ENCODE results near the gene HOTAIR. TPM values are rescaled to one million over a fixed set of nuclear protein-coding genes. Genes with fewer than 3 reads are reported as not detected.

The HOTAIR gene
- total RNA-seq, 1 donor from 2014 or later = not detected

DNA sequence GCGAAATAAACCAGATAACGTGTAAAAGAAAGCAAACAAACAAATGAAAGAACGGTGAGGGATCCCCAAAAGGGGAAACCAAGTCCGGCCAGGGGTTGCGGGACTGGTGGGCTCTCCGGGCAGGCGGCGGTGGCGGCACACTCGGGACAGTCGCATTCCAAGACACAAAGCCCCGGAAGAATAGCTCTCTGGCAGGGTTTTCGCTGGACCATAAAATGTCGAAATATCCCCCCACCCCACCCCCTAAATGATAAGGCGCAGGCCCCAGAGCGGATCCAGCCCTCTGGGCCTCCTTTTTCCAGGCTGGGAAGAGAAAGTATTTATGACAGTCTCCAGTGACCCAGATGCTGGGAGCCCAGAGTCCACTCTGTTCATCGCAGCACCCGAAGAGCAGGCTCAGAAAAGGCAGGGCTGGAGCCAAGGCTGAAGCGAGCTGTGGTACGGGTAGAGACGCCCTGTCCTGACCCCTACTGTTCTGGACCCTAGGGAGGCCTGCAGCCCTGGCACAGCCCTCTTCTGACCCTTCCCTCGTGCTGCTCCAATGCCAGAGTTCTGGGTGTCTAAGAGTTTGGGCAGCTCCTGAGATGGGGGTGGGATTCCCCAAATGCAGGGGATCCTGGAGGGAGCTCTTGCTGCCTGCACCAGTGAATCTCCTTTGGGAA lies 31.9 kb upstream of the HOTAIR start:
- peaks cover 93% of the 10 kb centered on the region for H3K27me3 Mint-ChIP-seq
- no peaks in the 10 kb centered on the region for H3K36me3 Mint-ChIP-seq (ENCODE audit: low read depth)
- intact Hi-C loops (cut with micrococcal nuclease) = loop anchor here (1.0 to 10.0 kb wide), 5 partner anchors 11 to 358 kb away; partner anchors contain the start of gene GPR84
- no peak for DNase-seq
- H3K9me3 Mint-ChIP-seq = no peaks in the 10 kb centered on the region
- no peak overlapping the region for H3K27ac Mint-ChIP-seq
- H3K4me3 Mint-ChIP-seq = peak overlapping the region; percentile 85
- H3K4me1 Mint-ChIP-seq = peaks cover 33% of the 10 kb centered on the region

- H3K27ac Mint-ChIP-seq = peak overlapping the region; percentile 20
- H3K9me3 Mint-ChIP-seq = no peaks in the 10 kb centered on the region
- H3K4me3 Mint-ChIP-seq = peak overlapping the region; percentile 85
- peaks cover 28% of the 10 kb centered on the region for H3K4me1 Mint-ChIP-seq
- H3K36me3 Mint-ChIP-seq (ENCODE audit: low read depth) = no peaks in the 10 kb centered on the region
- peaks cover 93% of the 10 kb centered on the region for H3K27me3 Mint-ChIP-seq
- DNase-seq = peak; percentile 95
- intact Hi-C loops (cut with micrococcal nuclease) = loop anchor here (1.0 to 10.0 kb wide), 5 partner anchors 11 to 359 kb away; partner anchors contain the start of gene GPR84
Observed at GRCh38 chr12:54005853-54006558, 31.3 kb upstream of the HOTAIR start.

DNA sequence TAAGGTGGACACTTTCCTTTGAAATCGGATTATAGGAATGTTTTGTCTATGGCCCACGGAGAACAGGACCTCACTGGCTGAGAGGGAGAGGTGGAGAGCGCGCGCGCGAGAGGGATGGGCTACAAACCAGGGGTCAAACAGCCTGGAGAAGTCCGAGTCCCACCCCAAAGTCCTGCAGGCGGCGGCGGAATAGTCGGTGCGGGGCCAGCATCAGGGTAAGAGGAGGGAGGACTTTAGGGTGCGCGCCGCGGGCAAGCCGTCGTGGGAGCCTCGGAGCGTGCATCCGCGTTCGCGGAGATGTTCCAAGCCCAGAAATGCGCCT lies 30.7 kb upstream of the HOTAIR start:
- H3K4me3 Mint-ChIP-seq = no peak overlapping the region
- H3K27ac Mint-ChIP-seq = peak overlapping the region; percentile 20
- peaks cover 95% of the 10 kb centered on the region for H3K27me3 Mint-ChIP-seq
- no peaks in the 10 kb centered on the region for H3K9me3 Mint-ChIP-seq
- DNase-seq = no peak
- H3K36me3 Mint-ChIP-seq (ENCODE audit: low read depth) = no peaks in the 10 kb centered on the region
- intact Hi-C loops (cut with micrococcal nuclease) = loop anchor here (10.0 kb wide), 1 partner anchor 359 kb away; the partner anchor contains the start of gene GPR84
- H3K4me1 Mint-ChIP-seq = peaks cover 28% of the 10 kb centered on the region

DNA sequence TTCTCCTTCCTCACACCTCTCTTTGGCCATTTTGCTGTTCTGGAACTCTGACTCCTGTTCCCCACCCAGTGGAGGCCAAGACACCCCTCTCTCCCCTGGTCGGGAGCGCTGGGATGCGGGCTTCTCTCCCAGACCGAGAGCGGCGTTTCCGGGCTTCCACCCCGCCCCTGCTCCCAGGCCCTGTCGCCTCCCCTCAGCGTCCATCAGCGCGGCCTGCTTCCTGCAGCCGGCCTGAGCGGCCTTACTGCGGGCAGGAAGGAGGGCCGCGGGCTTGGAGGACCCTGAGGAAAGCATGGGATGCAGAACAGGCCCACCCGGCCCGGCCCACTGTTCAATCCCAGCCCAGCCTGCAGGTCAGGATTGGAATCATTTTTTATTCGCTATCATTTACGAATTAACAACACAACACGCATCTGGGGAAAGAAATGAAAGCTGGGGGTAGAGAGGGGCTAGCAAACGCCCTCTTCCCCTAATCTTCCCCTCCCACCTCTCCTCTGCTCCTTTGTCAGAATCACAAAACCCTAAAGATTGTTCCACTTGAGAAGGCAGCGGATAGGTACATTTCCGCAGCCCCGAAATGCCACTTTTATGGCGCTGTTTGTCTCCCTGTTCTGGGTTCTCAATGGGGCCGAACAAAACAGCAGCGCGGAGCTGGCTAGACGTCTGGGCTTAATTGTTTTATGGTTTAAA lies 30.2 kb upstream of the HOTAIR start:
- no peak for DNase-seq
- Mint-ChIP-seq H3K36me3 (ENCODE audit: low read depth) (no peaks in the 10 kb centered on the region), H3K4me3 (no peak overlapping the region), H3K9me3 (no peaks in the 10 kb centered on the region), H3K4me1 (peaks cover 28% of the 10 kb centered on the region), H3K27me3 (peaks cover 93% of the 10 kb centered on the region), H3K27ac (no peak overlapping the region)
- intact Hi-C loops (cut with micrococcal nuclease) = loop anchor here (10.0 kb wide), 1 partner anchor 360 kb away; the partner anchor contains the start of gene GPR84

DNA sequence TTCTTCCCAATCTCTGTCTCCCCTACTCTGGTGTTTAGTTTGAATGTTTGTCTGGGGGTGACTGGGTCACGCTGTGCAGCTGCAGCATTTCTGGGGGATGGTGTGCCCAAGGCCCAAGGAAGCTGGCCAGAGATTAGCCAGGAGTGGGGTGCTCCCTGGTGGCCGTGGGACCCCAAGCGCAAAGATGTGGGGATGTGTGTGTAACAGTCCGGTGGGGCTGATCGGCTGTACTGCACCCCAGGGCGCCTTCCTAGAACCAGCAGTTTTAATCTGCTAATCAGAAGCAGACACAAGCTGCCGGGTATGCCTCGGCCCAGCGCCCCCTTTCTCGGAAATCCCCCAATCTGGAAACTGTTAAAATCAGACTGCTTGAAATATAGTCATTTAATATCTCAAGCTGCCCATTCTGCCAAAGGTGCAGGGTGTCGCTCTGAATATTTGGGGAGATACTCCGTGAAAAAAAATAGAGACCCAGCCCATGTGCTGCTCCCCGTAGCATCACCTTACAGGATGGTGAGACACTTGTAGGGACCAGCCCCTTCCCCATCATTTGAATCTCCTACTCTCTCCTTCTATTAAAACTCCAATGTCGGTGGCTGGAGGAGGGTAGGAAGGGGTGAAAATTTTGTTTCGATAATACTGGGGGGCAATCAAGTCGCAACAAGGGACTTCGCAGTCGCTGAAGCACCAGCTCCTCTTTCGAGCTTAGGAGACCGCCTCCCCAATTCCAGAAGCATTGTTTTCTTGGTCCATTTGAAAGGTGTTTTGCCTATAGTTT lies 29.5 kb upstream of the HOTAIR start:
- no peak overlapping the region for H3K27ac Mint-ChIP-seq
- peaks cover 93% of the 10 kb centered on the region for H3K27me3 Mint-ChIP-seq
- H3K4me1 Mint-ChIP-seq = peaks cover 23% of the 10 kb centered on the region
- no peaks in the 10 kb centered on the region for H3K36me3 Mint-ChIP-seq (ENCODE audit: low read depth)
- intact Hi-C loops (cut with micrococcal nuclease) = loop anchor here (10.0 kb wide), 1 partner anchor 361 kb away; the partner anchor contains the start of gene GPR84
- DNase-seq = no peak
- no peaks in the 10 kb centered on the region for H3K9me3 Mint-ChIP-seq
- H3K4me3 Mint-ChIP-seq = no peak overlapping the region

DNA sequence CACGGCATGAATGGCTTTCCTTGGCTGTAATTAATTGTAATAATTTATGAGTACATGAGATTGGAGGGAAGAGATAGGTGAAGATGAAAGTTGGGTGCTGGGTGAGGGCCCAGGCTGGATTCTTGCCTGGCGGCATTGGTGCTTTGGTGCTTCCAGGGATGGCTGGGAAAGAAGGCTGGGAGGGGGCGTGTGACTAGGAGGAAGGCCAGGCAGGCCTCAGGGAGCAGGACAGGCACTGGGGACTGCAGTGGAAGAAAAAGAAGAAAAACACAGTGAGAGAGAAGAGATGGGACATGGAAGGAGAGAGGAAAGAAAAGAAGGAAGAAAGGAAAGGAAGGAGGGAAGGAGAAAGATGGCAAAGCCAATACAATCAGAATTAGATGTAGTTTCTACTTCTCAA lies 28.9 kb upstream of the HOTAIR start:
- Mint-ChIP-seq H3K27ac (no peak overlapping the region), H3K27me3 (peaks cover 96% of the 10 kb centered on the region), H3K4me1 (peaks cover 22% of the 10 kb centered on the region), H3K36me3 (ENCODE audit: low read depth) (no peaks in the 10 kb centered on the region), H3K9me3 (no peaks in the 10 kb centered on the region), H3K4me3 (no peak overlapping the region)
- DNase-seq = no peak
- intact Hi-C loops (cut with micrococcal nuclease) = loop anchor here (10.0 kb wide), 1 partner anchor 361 kb away; the partner anchor contains the start of gene GPR84

- Mint-ChIP-seq H3K4me1 (peaks cover 22% of the 10 kb centered on the region), H3K4me3 (no peak overlapping the region), H3K9me3 (no peaks in the 10 kb centered on the region), H3K27me3 (peaks cover 96% of the 10 kb centered on the region), H3K36me3 (ENCODE audit: low read depth) (no peaks in the 10 kb centered on the region), H3K27ac (no peak overlapping the region)
- no peak for DNase-seq
- intact Hi-C loops (cut with micrococcal nuclease) = loop anchor here (10.0 kb wide), 1 partner anchor 362 kb away; the partner anchor contains the start of gene GPR84
Observed at GRCh38 chr12:54002915-54003389, 28.2 kb upstream of the HOTAIR start.

DNA sequence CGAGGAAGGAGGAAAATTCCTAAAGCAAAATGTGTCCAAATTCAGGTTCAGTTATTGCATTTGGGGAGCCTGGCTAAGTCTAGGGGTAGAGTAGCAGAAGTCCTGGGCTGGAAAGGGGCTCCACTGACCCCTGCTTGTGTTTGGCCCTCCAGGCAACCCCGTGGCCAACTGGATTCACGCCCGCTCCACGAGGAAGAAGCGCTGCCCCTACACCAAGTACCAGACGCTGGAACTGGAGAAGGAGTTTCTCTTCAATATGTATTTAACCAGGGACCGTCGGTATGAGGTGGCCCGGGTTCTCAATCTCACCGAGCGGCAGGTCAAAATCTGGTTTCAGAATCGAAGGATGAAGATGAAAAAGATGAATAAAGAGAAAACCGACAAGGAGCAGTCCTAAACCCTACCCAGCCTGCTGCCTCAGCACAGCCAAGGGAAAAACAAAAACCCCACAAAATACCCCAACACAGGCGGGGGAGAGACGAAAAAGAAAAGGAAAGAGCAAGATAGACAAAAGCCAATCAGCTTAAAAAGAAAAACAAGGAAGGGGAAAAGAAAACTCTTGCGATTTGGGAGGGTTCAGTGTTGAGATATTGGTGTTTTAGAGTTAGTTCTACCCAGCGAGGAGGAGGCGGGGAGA lies 27.6 kb upstream of the HOTAIR start:
- Mint-ChIP-seq H3K9me3 (no peaks in the 10 kb centered on the region), H3K4me3 (no peak overlapping the region), H3K4me1 (peaks cover 24% of the 10 kb centered on the region), H3K27ac (no peak overlapping the region), H3K27me3 (peaks cover 97% of the 10 kb centered on the region), H3K36me3 (ENCODE audit: low read depth) (no peaks in the 10 kb centered on the region)
- DNase-seq = no peak
- intact Hi-C loops (cut with micrococcal nuclease) = loop anchor here (10.0 kb wide), 1 partner anchor 362 kb away; the partner anchor contains the start of gene GPR84

DNA sequence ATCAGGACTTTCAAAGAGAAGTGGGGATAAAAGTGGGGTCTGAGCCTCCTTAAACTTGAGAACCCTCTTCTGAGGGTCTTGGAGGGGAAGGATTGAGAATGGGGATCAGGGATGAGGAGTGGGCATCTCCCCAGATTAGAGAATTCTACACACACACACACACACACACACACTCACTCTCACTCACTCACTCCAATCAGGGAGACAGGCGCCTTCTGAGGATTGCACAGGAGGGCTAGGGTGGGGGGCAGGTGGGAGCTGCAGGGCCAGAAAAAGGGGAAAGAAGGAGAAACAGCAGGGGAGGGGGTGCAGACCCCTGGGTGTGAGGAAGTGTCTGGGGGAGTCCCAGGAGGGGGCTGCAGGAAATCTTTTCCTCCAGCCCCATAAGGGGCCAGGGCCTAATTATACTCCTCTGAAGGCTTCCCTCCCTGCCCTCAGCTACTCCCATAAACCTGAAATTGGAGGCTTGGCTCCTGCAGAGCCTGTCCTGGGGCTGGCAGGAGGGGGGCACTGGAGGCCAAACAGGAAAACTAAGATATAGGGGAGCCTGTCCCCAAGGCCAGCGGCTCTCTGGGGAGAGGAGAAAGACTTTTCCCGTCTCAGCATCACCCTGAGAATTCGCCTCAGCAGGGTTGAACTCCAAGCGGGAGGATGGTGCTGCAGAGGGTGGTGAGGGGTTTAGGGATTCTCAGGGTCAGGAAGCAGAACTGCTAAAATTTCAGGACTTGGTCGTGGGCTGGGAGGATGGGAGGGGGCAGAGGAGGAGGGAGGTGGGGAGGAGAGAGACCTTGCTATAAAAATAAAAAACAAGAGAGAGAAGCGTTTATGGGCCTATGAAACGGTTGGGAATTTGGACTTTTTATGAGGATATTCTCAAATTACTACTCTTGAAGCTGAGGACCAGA lies 26.8 kb upstream of the HOTAIR start:
- Mint-ChIP-seq H3K9me3 (no peaks in the 10 kb centered on the region), H3K36me3 (ENCODE audit: low read depth) (no peaks in the 10 kb centered on the region), H3K27ac (peak overlapping the region; percentile 34), H3K27me3 (peaks cover 94% of the 10 kb centered on the region), H3K4me3 (no peak overlapping the region), H3K4me1 (peaks cover 22% of the 10 kb centered on the region)
- intact Hi-C loops (cut with micrococcal nuclease) = loop anchor here (10.0 kb wide), 1 partner anchor 363 kb away; the partner anchor contains the start of gene GPR84
- no peak for DNase-seq

- H3K4me1 Mint-ChIP-seq = peaks cover 20% of the 10 kb centered on the region
- H3K36me3 Mint-ChIP-seq (ENCODE audit: low read depth) = no peaks in the 10 kb centered on the region
- no peaks in the 10 kb centered on the region for H3K9me3 Mint-ChIP-seq
- peaks cover 92% of the 10 kb centered on the region for H3K27me3 Mint-ChIP-seq
- intact Hi-C loops (cut with micrococcal nuclease) = loop anchor here (10.0 kb wide), 1 partner anchor 364 kb away; the partner anchor contains the start of gene GPR84
- no peak for DNase-seq
- H3K4me3 Mint-ChIP-seq = peak within 1 kb of the TSS; percentile 39
- H3K27ac Mint-ChIP-seq = peak within 1 kb of the TSS; percentile 56
Observed at GRCh38 chr12:54000116-54001114, 25.7 kb upstream of the HOTAIR start, which contains the start of gene HOXC9. HOXC9 (plus strand) TSS chr12:54000161; CDS start chr12:54000189, 28 bp downstream.

- Mint-ChIP-seq H3K36me3 (ENCODE audit: low read depth) (no peaks in the 10 kb centered on the region), H3K4me1 (peaks cover 21% of the 10 kb centered on the region), H3K27ac (peak overlapping the region; percentile 56), H3K9me3 (no peaks in the 10 kb centered on the region), H3K4me3 (peak overlapping the region; percentile 39), H3K27me3 (peaks cover 92% of the 10 kb centered on the region)
- no peak for DNase-seq
- intact Hi-C loops (cut with micrococcal nuclease) = loop anchor here (5.0 to 10.0 kb wide), 4 partner anchors 33 to 365 kb away; partner anchors contain the start of genes GPR84, HOXC13, HOXC4 and HOXC5
Observed at GRCh38 chr12:53999559-54000115, 24.9 kb upstream of the HOTAIR start.
